ENCODE data around the gene TECPR1. TPM values are rescaled to one million over a fixed set of nuclear protein-coding genes. Genes with fewer than 3 reads are reported as not detected.
A peak's percentile ranks its signal among the peaks of the same experiment; 100 is the strongest.

The TECPR1 gene
- total RNA-seq, 1 experiment from 2014 or later: 21.5 TPM

GRCh38 chr7:98166668-98166970 is 85.4 kb downstream of the TECPR1 start:
- no peak for TF ChIP-seq IRF1 (CRISPR knock-in tag; IDR thresholded peaks at IDR 0.05)
- H3K27ac Mint-ChIP-seq: no peak overlapping the region
- H3K36me3 Mint-ChIP-seq: peaks cover 3% of the 10 kb centered on the region; the same call in 1 of the 2 replicates
- DNase-seq (ENCODE audit: low spot score) (no peak), ATAC-seq (no peak)
- POLR2A ChIA-PET: no interaction called here
- no peaks in the 10 kb centered on the region for H3K9me3 Mint-ChIP-seq
- no peaks in the 10 kb centered on the region for H3K27me3 Mint-ChIP-seq (ENCODE audit: low read depth)
- no peak overlapping the region for H3K4me3 Mint-ChIP-seq
- H3K4me1 Mint-ChIP-seq: peaks cover 26% of the 10 kb centered on the region
- CTCF ChIA-PET: interaction anchor here (0.7 to 6.0 kb wide), 16 partner anchors 12 to 154 kb away, joined by 3 to 256 read pairs (median 6); partner anchors contain the start of gene LMTK2

GRCh38 chr7:98165827-98166667 is 86.0 kb downstream of the TECPR1 start:
- CTCF ChIA-PET: interaction anchor here (0.5 to 6.0 kb wide), 24 partner anchors 9 to 293 kb away, joined by 3 to 256 read pairs (median 5); partner anchors contain the start of gene LMTK2
- Mint-ChIP-seq H3K4me1 (peaks cover 26% of the 10 kb centered on the region), H3K27me3 (ENCODE audit: low read depth) (no peaks in the 10 kb centered on the region), H3K36me3 (no peaks in the 10 kb centered on the region), H3K9me3 (no peaks in the 10 kb centered on the region), H3K27ac (peak overlapping the region; percentile 76; the same call in 1 of the 2 replicates), H3K4me3 (no peak overlapping the region)
- ATAC-seq (peak; percentile 86), DNase-seq (ENCODE audit: low spot score) (peak; percentile 80)
- TF ChIP-seq ZNF121 (CRISPR knock-in tag; IDR thresholded peaks at IDR 0.05) (no peak), SMAD3 (CRISPR knock-in tag; IDR thresholded peaks at IDR 0.05; ENCODE audit: borderline replicate concordance) (no peak), TEAD1 (CRISPR knock-in tag; IDR thresholded peaks at IDR 0.05) (no peak), ZNF416 (CRISPR knock-in tag; IDR thresholded peaks at IDR 0.05) (no peak), IRF2 (CRISPR knock-in tag; IDR thresholded peaks at IDR 0.05; ENCODE audit: borderline replicate concordance, low read depth) (no peak), JUN (CRISPR knock-in tag; IDR thresholded peaks at IDR 0.05) (no peak), FOXK1 (CRISPR knock-in tag; IDR thresholded peaks at IDR 0.05) (no peak), FOXP1 (CRISPR knock-in tag; IDR thresholded peaks at IDR 0.05; ENCODE audit: borderline replicate concordance) (0 out of 2 replicates have a peak, but pooled peaks have one; percentile 42), ZNF281 (CRISPR knock-in tag; IDR thresholded peaks at IDR 0.05) (no peak), OVOL2 (CRISPR knock-in tag; IDR thresholded peaks at IDR 0.05; ENCODE audit: borderline replicate concordance) (no peak), ZSCAN18 (CRISPR knock-in tag; IDR thresholded peaks at IDR 0.05) (no peak), ZNF423 (CRISPR knock-in tag; IDR thresholded peaks at IDR 0.05) (no peak), PRRX2 (CRISPR knock-in tag; IDR thresholded peaks at IDR 0.05) (no peak), CTCF (IDR thresholded peaks at IDR 0.05) (peak; percentile 49; the same call in 1 of the 2 replicates), CREB1 (CRISPR knock-in tag; IDR thresholded peaks at IDR 0.05) (no peak), AFF4 (CRISPR knock-in tag; IDR thresholded peaks at IDR 0.05; ENCODE audit: borderline replicate concordance) (no peak), MYBL2 (CRISPR knock-in tag; IDR thresholded peaks at IDR 0.05) (no peak)
- POLR2A ChIA-PET: no interaction called here
